Transverse colon (tissue), 4 donors: ENCODE results near the gene L3MBTL4. TPM values are rescaled to one million over a fixed set of nuclear protein-coding genes. Genes with fewer than 3 reads are reported as not detected.

Source experiments
- DNase-seq: peaks from one replicate; pipeline ENCODE4 v3.0.0-alpha.2; 2019
- H3K27ac ChIP-seq, 4 donors: fragments of 200-600 bp; sonication (generic); 2 replicates each; pipeline ENCODE4 v1.5.1; 2016 to 2018; ENCODE audit warnings: inconsistent platforms in 4 of 4
- H3K27me3 ChIP-seq: fragments of 200-600 bp; sonication (generic); 2 replicates; pipeline ENCODE4 v1.5.1; 2017; ENCODE audit warnings: inconsistent platforms
- H3K36me3 ChIP-seq, 4 donors: fragments of 200-600 bp; sonication (generic); 2 replicates each; pipeline ENCODE4 v1.5.1; 2017 to 2019; ENCODE audit warnings: inconsistent platforms in 4 of 4
- H3K4me1 ChIP-seq, 4 donors: fragments of 200-600 bp; sonication (generic); 2 replicates each; pipeline ENCODE4 v1.5.1; 2017 to 2020; ENCODE audit warnings: inconsistent platforms in 4 of 4
- H3K4me3 ChIP-seq, 4 donors: fragments of 200-600 bp; sonication (generic); 1 replicate in 1 of 4; 2 replicates in 3 of 4; pipeline versions ENCODE4 v1.5.1 to v1.6.1; 2017 to 2019; ENCODE audit warnings: inconsistent platforms in 4 of 4
- H3K9me3 ChIP-seq, 2 donors: fragments of 200-600 bp; sonication (generic); 2 replicates each; pipeline ENCODE4 v1.5.1; 2017 to 2019; ENCODE audit warnings: inconsistent platforms in 2 of 2
- EP300 ChIP-seq: sonication (generic); formaldehyde crosslinking; IDR thresholded peaks from one replicate; pipeline ENCODE4 v1.6.1; 2017; ENCODE audit warnings: antibody characterized with exemption, low read depth
- POLR2A ChIP-seq: fragments of 450-650 bp; IDR thresholded peaks from one replicate; pipeline ENCODE4 v1.6.1; 2016; ENCODE audit warnings: antibody characterized with exemption, mild to moderate bottlenecking, moderate library complexity
- POLR2AphosphoS5 ChIP-seq, 3 donors: sonication (generic); formaldehyde crosslinking; IDR thresholded peaks; one replicate each; pipeline ENCODE4 v1.6.1; 2016; ENCODE audit warnings: antibody characterized with exemption in 3 of 3
- WGBS, 2 donors: methylation state at CpG; one replicate each; pipeline ENCODE4 v1.1.5; 2018; ENCODE audit warnings: low coverage in 1 of 2; 5-methylcytosine and 5-hydroxymethylcytosine counted together
- in situ Hi-C, 4 donors: fragments of 200-750 bp; cut with MboI; loops; one replicate each; pipeline versions ENCODE4 v1.15.0 to v1.15.1; 2017; ENCODE audit warnings: low sequenced_read_pairs in 3 of 4, low pct_ligation_motif_present in 1 of 4, low pct_unique_long_range_greater_than_20kb in 1 of 4
- intact Hi-C: fragments of 100-400 bp; cut with DNase I; formaldehyde crosslinking; loops from one replicate; pipeline ENCODE4 v1.15.1; 2023; ENCODE audit warnings: low total_unique reads
- total RNA-seq, 4 donors: library from RNA; depleted of rRNA; stranded (reverse); fragments of >200 nt; gene quantifications; one replicate each; pipeline ENCODE4 v1.1.0, GENCODE V29; 2016
- TF ChIP-seq, protein P1 (sequence below), 5 experiments: fragments of 200-600 bp in 3 of 5; fragments of 450-650 bp in 2 of 5; sonication (generic) in 3 of 5; IDR thresholded peaks; 1 replicate in 2 of 5; 2 replicates in 3 of 5; pipeline ENCODE4 v1.5.1; 2016 to 2017; ENCODE audit warnings: antibody characterized with exemption in 5 of 5, inconsistent platforms in 3 of 5, mild to moderate bottlenecking in 2 of 5, moderate library complexity in 1 of 5

L3MBTL4 gene
- total RNA-seq, 4 donors from 2014 or later: 0.20 to 4.9 (median 2.9) TPM

DNA sequence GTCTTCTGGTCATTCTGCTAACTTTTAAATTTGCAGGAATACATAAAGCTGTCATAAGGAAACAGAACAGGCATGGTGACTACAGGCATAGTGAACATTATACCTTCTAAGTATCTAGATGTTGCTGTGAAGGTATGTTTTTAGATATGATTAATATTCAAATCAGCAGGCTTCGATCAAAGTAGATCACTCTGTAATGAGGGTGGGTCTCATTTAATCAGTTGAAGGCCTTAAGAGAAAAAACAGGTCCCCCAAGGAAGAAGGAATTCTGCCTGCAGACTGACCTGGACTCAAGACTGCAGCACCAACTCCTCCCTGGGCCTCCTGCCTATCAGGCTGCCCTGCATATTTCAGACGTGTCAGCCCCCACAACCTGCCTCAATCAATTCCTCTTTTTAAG, 104.0 kb downstream of the L3MBTL4 start:
- WGBS, 2 donors: 86 to 90% methylated on average over 2 of the region's 2 CpGs
- Histone ChIP-seq H3K27ac (no peak overlapping the region), H3K4me3 (no peak overlapping the region), H3K27me3 (no peaks in the 10 kb centered on the region), H3K9me3 (no peaks in the 10 kb centered on the region), H3K36me3 (no peaks in the 10 kb centered on the region), H3K4me1 (peaks cover 0 to 4% (median under 1%) of the 10 kb centered on the region in 4 donors)
- in situ Hi-C loops: no loop called here
- TF ChIP-seq, protein P1, sequence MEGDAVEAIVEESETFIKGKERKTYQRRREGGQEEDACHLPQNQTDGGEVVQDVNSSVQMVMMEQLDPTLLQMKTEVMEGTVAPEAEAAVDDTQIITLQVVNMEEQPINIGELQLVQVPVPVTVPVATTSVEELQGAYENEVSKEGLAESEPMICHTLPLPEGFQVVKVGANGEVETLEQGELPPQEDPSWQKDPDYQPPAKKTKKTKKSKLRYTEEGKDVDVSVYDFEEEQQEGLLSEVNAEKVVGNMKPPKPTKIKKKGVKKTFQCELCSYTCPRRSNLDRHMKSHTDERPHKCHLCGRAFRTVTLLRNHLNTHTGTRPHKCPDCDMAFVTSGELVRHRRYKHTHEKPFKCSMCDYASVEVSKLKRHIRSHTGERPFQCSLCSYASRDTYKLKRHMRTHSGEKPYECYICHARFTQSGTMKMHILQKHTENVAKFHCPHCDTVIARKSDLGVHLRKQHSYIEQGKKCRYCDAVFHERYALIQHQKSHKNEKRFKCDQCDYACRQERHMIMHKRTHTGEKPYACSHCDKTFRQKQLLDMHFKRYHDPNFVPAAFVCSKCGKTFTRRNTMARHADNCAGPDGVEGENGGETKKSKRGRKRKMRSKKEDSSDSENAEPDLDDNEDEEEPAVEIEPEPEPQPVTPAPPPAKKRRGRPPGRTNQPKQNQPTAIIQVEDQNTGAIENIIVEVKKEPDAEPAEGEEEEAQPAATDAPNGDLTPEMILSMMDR (IDR thresholded peaks at IDR 0.05): no peak
- TF ChIP-seq POLR2AphosphoS5 (IDR thresholded peaks at IDR 0.05): no peak
- TF ChIP-seq POLR2A: no peak
- TF ChIP-seq EP300: no peak
- intact Hi-C loops: no loop called here
- DNase-seq: no peak

DNA sequence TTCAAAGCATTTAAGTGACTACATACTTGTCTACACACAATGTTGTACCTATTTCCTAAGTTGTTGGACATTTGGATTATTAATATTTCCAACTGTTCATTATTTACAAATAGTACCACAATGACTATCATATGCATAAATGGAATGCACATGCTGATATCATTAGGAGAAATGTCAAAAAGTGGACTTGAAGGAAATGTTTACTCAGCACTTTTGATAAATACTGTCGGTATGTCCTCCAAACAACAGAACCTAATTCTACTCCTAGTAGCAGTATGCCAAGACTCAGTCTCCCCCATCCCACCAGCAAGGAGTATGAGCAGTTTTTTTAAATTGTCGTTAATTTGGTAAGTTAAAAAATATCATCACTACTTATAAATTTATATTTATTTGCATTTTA, 116.8 kb downstream of the L3MBTL4 start:
- H3K27me3 ChIP-seq: no peaks in the 10 kb centered on the region
- no peaks in the 10 kb centered on the region for H3K9me3 ChIP-seq
- no peak overlapping the region for H3K4me3 ChIP-seq
- intact Hi-C loops: no loop called here
- H3K27ac ChIP-seq: no peak overlapping the region
- no peak for TF ChIP-seq POLR2AphosphoS5 (IDR thresholded peaks at IDR 0.05)
- no peaks in the 10 kb centered on the region for H3K4me1 ChIP-seq
- H3K36me3 ChIP-seq: no peaks in the 10 kb centered on the region
- in situ Hi-C loops: no loop called here
- no peak for DNase-seq
- WGBS, 2 donors: 74 to 87% methylated on average over 2 of the region's 2 CpGs

DNA sequence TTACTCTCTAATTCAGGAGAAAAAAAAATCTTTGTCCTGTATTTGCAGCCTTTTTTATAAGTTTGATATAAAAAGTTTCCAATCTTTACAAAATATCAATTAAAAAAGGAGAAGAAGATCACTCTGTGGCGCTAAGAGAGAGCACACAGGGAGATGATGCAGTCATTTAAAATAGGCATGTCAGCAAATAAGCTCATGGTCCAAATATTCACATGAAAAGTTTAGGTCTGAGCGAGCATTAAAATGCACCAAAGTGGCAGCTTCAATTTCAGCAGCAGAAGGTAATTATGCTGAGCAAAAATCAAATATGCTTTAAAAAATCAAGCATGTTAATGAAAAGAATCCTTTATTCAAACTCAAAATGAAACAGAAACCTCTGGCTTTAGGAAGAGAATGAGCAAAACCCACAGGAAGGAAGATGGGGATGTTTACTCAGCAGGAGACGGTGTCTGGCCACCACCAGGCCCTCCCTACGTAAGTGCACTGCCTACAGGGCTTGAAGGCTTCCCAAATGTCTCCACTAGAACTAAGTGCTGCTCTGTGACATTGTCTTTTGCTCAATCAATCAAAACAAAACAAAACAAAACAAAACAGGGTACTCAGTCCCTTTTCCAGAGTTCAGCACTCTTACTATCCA, 120.4 kb downstream of the L3MBTL4 start:
- in situ Hi-C loops: no loop called here
- no peak for DNase-seq
- H3K4me3 ChIP-seq: no peak overlapping the region
- H3K36me3 ChIP-seq: no peaks in the 10 kb centered on the region
- H3K4me1 ChIP-seq: no peaks in the 10 kb centered on the region
- no peak overlapping the region for H3K27ac ChIP-seq
- 49 to 56% methylated on average over 4 of the region's 4 CpGs for WGBS, 2 donors
- no peaks in the 10 kb centered on the region for H3K9me3 ChIP-seq
- no peaks in the 10 kb centered on the region for H3K27me3 ChIP-seq
- TF ChIP-seq POLR2A: no peak
- TF ChIP-seq EP300: no peak
- TF ChIP-seq, protein P1 (IDR thresholded peaks at IDR 0.05): no peak
- TF ChIP-seq POLR2AphosphoS5 (IDR thresholded peaks at IDR 0.05): no peak
- intact Hi-C loops: no loop called here

DNA sequence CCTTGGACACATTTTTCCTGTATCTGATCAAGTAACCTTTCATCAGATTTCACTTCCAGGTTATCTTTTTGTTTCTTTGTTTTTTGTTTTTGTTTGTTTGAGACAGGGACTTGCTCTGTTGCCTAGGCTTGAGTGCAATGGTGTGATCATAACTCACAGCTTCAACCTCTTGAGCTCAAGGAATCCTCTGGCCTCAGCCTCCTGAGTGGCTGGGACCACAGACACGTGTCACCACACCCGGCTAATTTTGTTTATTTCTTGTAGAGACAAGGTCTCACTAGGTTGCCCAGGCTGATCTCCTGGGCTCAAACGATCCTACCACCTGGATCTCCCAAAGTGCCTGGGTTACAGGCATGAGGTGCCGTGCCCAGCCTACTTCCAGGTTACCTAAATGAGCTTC, 124.9 kb downstream of the L3MBTL4 start:
- Histone ChIP-seq H3K27me3 (no peaks in the 10 kb centered on the region), H3K36me3 (no peaks in the 10 kb centered on the region), H3K9me3 (no peaks in the 10 kb centered on the region), H3K4me3 (no peak overlapping the region), H3K27ac (no peak overlapping the region), H3K4me1 (no peaks in the 10 kb centered on the region)
- in situ Hi-C loops: no loop called here
- intact Hi-C loops: no loop called here
- TF ChIP-seq, protein P1 (IDR thresholded peaks at IDR 0.05): no peak
- TF ChIP-seq EP300 (no peak), POLR2A (no peak), POLR2AphosphoS5 (IDR thresholded peaks at IDR 0.05) (no peak)
- no peak for DNase-seq
- WGBS, 2 donors: 60 to 70% methylated on average over 2 to 4 of the region's 4 CpGs

DNA sequence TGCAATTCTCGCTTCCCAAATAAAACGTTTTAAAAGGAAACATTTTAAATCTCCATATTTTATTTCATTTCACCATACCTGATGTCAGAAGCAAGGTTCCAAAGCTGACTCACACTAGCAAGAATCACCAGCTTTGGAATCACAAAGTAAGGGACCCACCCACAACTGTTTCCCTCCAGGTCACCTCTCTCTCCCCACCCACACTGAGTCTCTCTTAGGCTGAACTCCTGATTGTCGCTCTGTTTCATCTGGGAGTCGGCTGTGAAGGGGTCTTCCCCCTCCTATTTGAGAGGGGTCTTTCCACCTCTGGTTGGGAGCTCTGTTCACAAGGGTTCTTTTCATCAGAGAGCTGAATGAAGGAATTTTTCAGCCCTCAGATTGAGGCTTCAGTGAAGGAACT, 128.1 kb downstream of the L3MBTL4 start:
- TF ChIP-seq POLR2AphosphoS5 (IDR thresholded peaks at IDR 0.05): no peak
- in situ Hi-C loops: no loop called here
- DNase-seq: no peak
- Histone ChIP-seq H3K4me1 (no peaks in the 10 kb centered on the region), H3K27me3 (no peaks in the 10 kb centered on the region), H3K36me3 (no peaks in the 10 kb centered on the region), H3K9me3 (no peaks in the 10 kb centered on the region), H3K4me3 (no peak overlapping the region), H3K27ac (no peak overlapping the region)
- intact Hi-C loops: no loop called here
- 81 to 91% methylated on average over 2 to 4 of the region's 4 CpGs for WGBS, 2 donors
